Testis (tissue), 3 donors: ENCODE measurements around the gene DDX17. TPM values are rescaled to one million over a fixed set of nuclear protein-coding genes. Genes with fewer than 3 reads are reported as not detected.
A peak's percentile ranks its signal among the peaks of the same experiment; 100 is the strongest.

Experiments
- DNase-seq: peaks from one replicate; pipeline ENCODE4 v3.0.0-alpha.2; 2019
- H3K27ac ChIP-seq, 2 donors: fragments of 200-600 bp; sonication (generic); one replicate each; pipeline ENCODE4 v1.5.1; 2019
- H3K27me3 ChIP-seq: fragments of 200-600 bp; sonication (generic); one replicate; pipeline ENCODE4 v1.5.1; 2019
- H3K36me3 ChIP-seq: fragments of 200-600 bp; sonication (generic); one replicate; pipeline ENCODE4 v1.5.1; 2017; ENCODE audit warnings: low read depth; ENCODE audit errors: missing control alignments
- H3K4me1 ChIP-seq: fragments of 200-600 bp; sonication (generic); one replicate; pipeline ENCODE4 v1.5.1; 2019
- H3K4me3 ChIP-seq, 2 donors: fragments of 200-600 bp; sonication (generic); one replicate each; pipeline ENCODE4 v1.5.1; 2017 to 2019
- H3K9me3 ChIP-seq: fragments of 200-600 bp; sonication (generic); one replicate; pipeline ENCODE4 v1.5.1; 2017
- CTCF ChIP-seq, 3 experiments: fragments of 450-650 bp in 2 of 3; fragments of 200-600 bp in 1 of 3; sonication (generic) in 1 of 3; IDR thresholded peaks; one replicate each; pipeline ENCODE4 v1.5.1; 2016 to 2019; ENCODE audit warnings: antibody characterized with exemption in 3 of 3, mild to moderate bottlenecking in 2 of 3, moderate library complexity in 1 of 3
- POLR2A ChIP-seq: fragments of 450-650 bp; IDR thresholded peaks from one replicate; pipeline ENCODE4 v1.6.1; 2017; ENCODE audit warnings: antibody characterized with exemption, mild to moderate bottlenecking, moderate library complexity
- WGBS, 2 donors: methylation state at CpG; one replicate each; pipeline ENCODE4 v1.1.5; 2018; 5-methylcytosine and 5-hydroxymethylcytosine counted together
- intact Hi-C: fragments of 100-400 bp; cut with DNase I; formaldehyde crosslinking; loops from one replicate; pipeline ENCODE4 v1.15.1; 2023; ENCODE audit warnings: low total_unique reads
- polyA plus RNA-seq: library from polyadenylated mRNA; stranded (reverse); fragments of 350-450 nt; fragmentation: Illumina TruSeq; extraction: RNeasy Lipid Tissue Mini Kit (QIAGEN cat#74804); gene quantifications from one replicate; pipeline ENCODE4 v1.2.3, GENCODE V29; 2014; ENCODE audit warnings: low read depth, low replicate concordance; ENCODE audit not compliant: insufficient read depth
- total RNA-seq, 2 donors: library from RNA; depleted of rRNA; stranded (reverse); fragments of >200 nt; gene quantifications; one replicate each; pipeline ENCODE4 v1.2.3, GENCODE V29; 2016

DDX17 gene
- total and polyA plus RNA-seq, 3 donors from 2014 or later = 259 to 995 (median 964) TPM

- 72 to 75% methylated on average over 2 of the region's 2 CpGs for WGBS, 2 donors
- intact Hi-C loops = no loop called here
- H3K4me3 ChIP-seq = no peak overlapping the region
- TF ChIP-seq CTCF (IDR thresholded peaks at IDR 0.05) (no peak), POLR2A (no peak)
- H3K4me1 ChIP-seq = no peaks in the 10 kb centered on the region
- no peaks in the 10 kb centered on the region for H3K27me3 ChIP-seq
- H3K27ac ChIP-seq = no peak overlapping the region
- H3K36me3 ChIP-seq = no peaks in the 10 kb centered on the region
- no peak for DNase-seq
- H3K9me3 ChIP-seq = no peaks in the 10 kb centered on the region
Observed at GRCh38 chr22:38490475-38490874, 15.6 kb downstream of the DDX17 start.

- TF ChIP-seq CTCF (IDR thresholded peaks at IDR 0.05) (no peak), POLR2A (no peak)
- Histone ChIP-seq H3K4me1 (no peaks in the 10 kb centered on the region), H3K9me3 (no peaks in the 10 kb centered on the region), H3K36me3 (no peaks in the 10 kb centered on the region), H3K27ac (peak overlapping the region in 1 of 2 donors; percentile 12), H3K4me3 (no peak overlapping the region), H3K27me3 (no peaks in the 10 kb centered on the region)
- DNase-seq = no peak
- 78 to 90% methylated on average over 7 of the region's 7 CpGs for whole genome bisulfite sequencing, 2 donors
- intact Hi-C loops = no loop called here
Observed at GRCh38 chr22:38489561-38490145, 16.5 kb downstream of the DDX17 start.

GRCh38 chr22:38489142-38489541, 17.0 kb downstream of the DDX17 start:
- H3K27ac ChIP-seq = no peak overlapping the region
- 90 to 93% methylated on average over 17 of the region's 17 CpGs for WGBS, 2 donors
- no peaks in the 10 kb centered on the region for H3K9me3 ChIP-seq
- TF ChIP-seq POLR2A (no peak), CTCF (IDR thresholded peaks at IDR 0.05) (no peak)
- H3K36me3 ChIP-seq = no peaks in the 10 kb centered on the region
- DNase-seq = no peak
- no peaks in the 10 kb centered on the region for H3K4me1 ChIP-seq
- intact Hi-C loops = no loop called here
- no peak overlapping the region for H3K4me3 ChIP-seq
- no peaks in the 10 kb centered on the region for H3K27me3 ChIP-seq

GRCh38 chr22:38487946-38488345, 18.2 kb downstream of the DDX17 start:
- Histone ChIP-seq H3K27ac (no peak overlapping the region), H3K27me3 (no peaks in the 10 kb centered on the region), H3K4me3 (no peak overlapping the region), H3K4me1 (no peaks in the 10 kb centered on the region), H3K9me3 (no peaks in the 10 kb centered on the region), H3K36me3 (no peaks in the 10 kb centered on the region)
- TF ChIP-seq POLR2A (no peak), CTCF (IDR thresholded peaks at IDR 0.05) (no peak)
- no peak for DNase-seq
- WGBS, 2 donors = 85 to 92% methylated on average over 6 of the region's 6 CpGs
- intact Hi-C loops = no loop called here

- intact Hi-C loops = no loop called here
- H3K36me3 ChIP-seq = no peaks in the 10 kb centered on the region
Observed at GRCh38 chr22:38485783-38486182, 20.3 kb downstream of the DDX17 start.

More at GRCh38 chr22:38485783-38486182, 20.3 kb downstream of the DDX17 start:
- WGBS, 2 donors = 71 to 74% methylated on average over 5 of the region's 5 CpGs
- no peaks in the 10 kb centered on the region for H3K4me1 ChIP-seq
- no peak overlapping the region for H3K27ac ChIP-seq
- no peak overlapping the region for H3K4me3 ChIP-seq
- H3K27me3 ChIP-seq = no peaks in the 10 kb centered on the region
- no peak for DNase-seq
- TF ChIP-seq POLR2A (no peak), CTCF (IDR thresholded peaks at IDR 0.05) (no peak)
- no peaks in the 10 kb centered on the region for H3K9me3 ChIP-seq
